Amygdala (tissue), 56 donors: ENCODE results near the gene ZNF680.
"Not testable (repeated sequence)": the region's sequence is repeated elsewhere in the genome, so short reads cannot be mapped to it uniquely, and the experiment has no call there.

Source experiments
- DNase-seq, 56 donors: peaks; one replicate each; lab custom pipeline; 2025; lab: John Stamatoyannopoulos, UW

Gene ZNF680

GRCh38 chr7:64562626-64563278 lies at the start of gene ZNF680:
ZNF680 (minus strand) TSS chr7:64563071; CDS start chr7:64562954, 117 bp downstream.
- peak; percentile 48 to 98 (median 94) for DNase-seq

- DNase-seq: no peak
Measured at GRCh38 chr7:64612452-64612851, 49.6 kb upstream of the ZNF680 start.

DNA sequence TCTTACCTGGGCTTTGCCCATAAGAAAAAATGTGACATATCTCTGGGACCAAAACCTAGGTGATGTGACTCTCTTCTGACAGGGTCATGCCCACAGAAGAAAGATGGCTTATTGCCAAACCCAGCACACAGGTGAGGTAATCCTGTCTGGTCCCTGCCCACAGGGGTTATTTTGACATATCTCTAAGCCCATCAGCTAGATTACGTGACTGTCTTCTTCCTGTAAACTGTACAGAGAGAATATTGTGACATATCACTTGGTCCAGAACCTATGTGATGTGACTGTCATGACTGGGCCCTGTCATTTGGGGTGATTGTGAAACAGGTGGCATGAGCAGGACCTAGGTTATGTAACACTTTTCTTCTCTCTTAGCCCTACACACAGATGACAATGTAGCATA lies 48.8 kb upstream of the ZNF680 start:
- DNase-seq: no peak

DNA sequence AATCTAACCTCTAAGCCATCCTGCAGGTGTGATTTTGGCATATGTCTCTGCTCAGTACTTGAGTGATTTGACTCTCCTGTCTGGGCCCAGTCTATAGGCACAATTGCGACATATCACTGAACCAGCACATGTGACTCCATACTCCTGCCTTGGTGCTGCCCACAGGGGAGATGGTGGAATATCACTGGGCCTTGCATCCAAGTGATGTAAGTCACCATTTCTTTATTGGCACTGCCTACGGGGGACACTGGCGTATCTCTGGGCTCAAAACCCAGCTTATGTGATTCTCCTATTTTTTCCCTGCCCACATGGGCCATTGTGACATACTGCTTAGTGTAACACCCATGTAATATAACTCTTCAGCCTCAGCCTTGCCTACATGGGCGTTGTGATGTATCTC lies 48.1 kb upstream of the ZNF680 start:
- DNase-seq: no peak

- no peak for DNase-seq
Measured at GRCh38 chr7:64608116-64608910, 45.4 kb upstream of the ZNF680 start.

- DNase-seq: no peak
Measured at GRCh38 chr7:64606385-64606784, 43.5 kb upstream of the ZNF680 start.

DNA sequence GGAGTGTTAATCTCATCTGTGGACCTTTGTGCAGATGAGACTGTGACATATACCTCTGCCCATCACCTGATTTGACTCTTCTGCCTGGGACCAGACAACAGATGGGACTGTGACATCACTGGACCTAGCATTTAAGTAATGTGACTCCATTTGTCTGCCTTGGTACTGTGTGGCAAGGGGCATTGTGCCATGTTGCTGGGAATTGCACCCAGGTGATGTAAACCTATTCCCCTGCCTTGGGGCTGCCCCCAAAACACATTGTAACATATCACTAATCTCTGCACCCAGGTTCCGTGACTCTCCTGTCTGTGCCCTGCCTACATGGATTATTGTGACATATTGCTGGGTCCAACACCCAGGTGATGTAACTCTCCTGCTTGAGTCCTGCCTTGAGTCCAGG lies 40.4 kb upstream of the ZNF680 start:
- DNase-seq: no peak

- DNase-seq: no peak
Measured at GRCh38 chr7:64602518-64602917, 39.6 kb upstream of the ZNF680 start.

- DNase-seq: no peak
Measured at GRCh38 chr7:64602086-64602485, 39.2 kb upstream of the ZNF680 start.

GRCh38 chr7:64599359-64599758 lies 36.5 kb upstream of the ZNF680 start:
- DNase-seq: no peak

DNA sequence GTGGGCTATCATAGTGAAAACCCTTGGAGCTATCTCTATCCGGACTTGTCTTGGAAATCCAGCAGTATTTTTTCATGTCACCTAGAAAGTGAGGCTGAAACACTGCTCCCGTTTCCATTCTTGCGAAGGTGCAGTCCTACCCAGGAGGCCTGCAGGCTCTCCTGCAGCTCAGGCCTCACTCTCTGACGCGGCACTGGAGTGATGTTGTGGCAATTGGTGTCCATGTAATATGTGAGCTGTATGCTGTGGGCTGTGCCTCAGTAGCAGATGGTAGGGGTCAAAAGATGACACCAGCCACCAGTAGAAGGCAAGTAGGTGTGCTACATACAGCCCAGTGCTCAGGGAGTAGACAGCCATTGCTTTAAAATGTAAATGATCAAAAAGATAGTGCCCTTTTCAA lies 28.1 kb upstream of the ZNF680 start:
- DNase-seq: no peak

- DNase-seq: no peak
Measured at GRCh38 chr7:64581926-64582894, 19.3 kb upstream of the ZNF680 start.

DNA sequence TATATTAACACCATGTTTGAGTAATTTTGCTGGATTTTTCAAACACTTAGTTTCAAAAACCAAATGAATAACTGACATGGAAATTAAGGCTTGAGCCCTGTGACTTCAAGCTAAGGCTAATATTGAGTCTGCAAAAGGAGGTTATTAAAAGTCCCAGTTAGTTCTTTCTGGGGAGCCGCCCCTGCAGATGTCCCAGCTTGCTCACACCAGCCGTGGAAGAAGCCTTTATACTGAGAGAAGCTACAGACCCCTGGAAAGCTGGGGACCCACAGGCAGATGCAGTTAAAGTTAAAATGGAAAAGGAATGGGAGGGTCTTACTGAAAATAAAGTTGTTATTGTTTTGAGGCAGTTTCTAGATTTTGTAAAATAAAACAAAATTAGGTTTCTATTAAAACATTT lies 18.5 kb upstream of the ZNF680 start:
- no peak for DNase-seq

GRCh38 chr7:64574540-64575099 lies 11.7 kb upstream of the ZNF680 start:
- DNase-seq: peak in 34 of 56 donors; percentile 3 to 63 (median 28)

DNA sequence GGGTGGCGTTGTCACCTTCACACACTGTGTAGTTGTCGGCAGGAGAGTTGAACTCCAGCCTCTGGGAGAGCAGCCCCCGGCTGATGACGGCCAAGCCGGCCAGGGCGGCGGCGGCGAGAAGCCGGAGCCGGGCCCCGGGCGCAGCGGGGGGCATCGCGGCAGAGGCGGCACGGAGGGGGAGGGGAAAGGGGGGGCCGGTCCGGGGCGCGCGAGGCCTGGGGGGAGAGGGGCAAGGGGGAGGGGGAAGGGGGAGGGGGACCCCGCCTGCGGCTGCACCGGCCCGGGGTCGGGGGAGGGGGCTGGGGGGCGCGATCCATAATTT lies 7.4 kb upstream of the ZNF680 start:
- not testable (repeated sequence) for DNase-seq

DNA sequence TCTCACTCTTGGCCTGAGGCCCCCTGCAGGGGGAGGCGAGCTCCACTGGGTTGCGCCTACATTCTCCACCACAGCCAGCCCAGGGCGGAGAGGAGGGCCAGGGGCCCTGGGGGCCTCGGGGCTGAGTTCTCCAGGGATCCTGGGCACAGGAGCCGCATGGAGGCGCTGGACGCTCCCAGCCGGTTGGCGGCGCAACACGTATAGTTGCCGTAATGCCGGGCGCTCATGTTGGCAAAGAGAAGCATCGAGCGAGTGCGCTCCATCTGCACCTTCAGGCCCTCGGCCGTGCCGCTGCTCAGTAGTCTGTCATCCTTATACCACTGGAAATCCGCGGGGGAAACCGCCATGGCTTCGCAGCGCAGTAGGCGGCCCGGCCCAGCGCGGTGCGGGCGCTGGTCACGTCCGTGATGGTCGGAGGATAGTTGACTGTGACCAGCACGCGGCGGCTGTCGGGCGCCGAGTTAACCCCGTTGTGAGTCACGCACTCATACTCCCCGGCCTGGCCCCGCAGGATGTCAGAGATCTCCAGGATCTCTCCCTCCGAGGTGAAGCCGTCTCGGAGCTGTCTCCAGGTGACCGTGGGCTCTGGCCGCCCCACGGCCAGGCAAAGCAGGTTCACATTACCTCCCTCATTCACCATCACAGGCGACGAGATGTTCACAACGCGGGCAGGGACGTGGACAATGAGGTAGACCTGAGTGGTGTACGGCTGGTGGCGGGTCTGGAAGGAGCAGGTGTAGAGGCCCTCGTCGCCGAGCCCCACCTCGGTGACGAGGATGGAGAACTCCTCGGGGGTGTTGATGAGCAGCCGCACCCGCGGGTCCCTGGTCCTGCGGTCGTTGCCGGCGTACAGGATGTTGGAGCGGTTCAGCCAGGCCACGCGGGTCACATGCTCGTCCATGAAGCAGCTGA lies 6.8 kb upstream of the ZNF680 start:
- peak in 27 of 56 donors; percentile 9 to 68 (median 23) for DNase-seq

GRCh38 chr7:64562256-64562625 lies 630 bp downstream of the ZNF680 start:
- no peak for DNase-seq

GRCh38 chr7:64559206-64559605 lies 3.7 kb downstream of the ZNF680 start:
- peak in 17 of 56 donors; percentile 2 to 39 (median 17) for DNase-seq

DNA sequence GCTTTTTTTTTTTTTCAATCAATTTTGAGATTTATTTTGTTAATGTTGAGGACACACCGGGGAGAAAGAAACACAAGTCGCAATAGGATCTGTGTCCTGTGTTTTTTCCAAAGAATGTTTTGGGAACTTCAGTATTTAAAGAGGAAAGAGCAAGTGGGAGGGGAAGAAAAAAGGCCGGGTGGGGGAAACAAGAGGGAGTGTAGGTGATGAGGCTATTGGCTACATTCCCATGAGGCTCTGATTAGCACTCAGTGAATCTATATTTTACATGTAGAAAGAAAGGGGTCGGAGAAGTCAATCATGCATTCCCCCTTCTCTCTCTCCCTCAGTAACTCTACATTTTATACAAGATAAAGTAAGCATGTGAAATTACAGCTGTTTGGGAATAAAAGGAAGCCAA lies 4.1 kb downstream of the ZNF680 start:
- DNase-seq: no peak

- no peak for DNase-seq
Measured at GRCh38 chr7:64558323-64558705, 4.6 kb downstream of the ZNF680 start.
